Measurements from ENCODE around the gene MT1B. TPM values are rescaled to one million over a fixed set of nuclear protein-coding genes. Genes with fewer than 3 reads are reported as not detected.

Gene MT1B
- polyA plus RNA-seq, 1 donor from 2014 or later = not detected

DNA sequence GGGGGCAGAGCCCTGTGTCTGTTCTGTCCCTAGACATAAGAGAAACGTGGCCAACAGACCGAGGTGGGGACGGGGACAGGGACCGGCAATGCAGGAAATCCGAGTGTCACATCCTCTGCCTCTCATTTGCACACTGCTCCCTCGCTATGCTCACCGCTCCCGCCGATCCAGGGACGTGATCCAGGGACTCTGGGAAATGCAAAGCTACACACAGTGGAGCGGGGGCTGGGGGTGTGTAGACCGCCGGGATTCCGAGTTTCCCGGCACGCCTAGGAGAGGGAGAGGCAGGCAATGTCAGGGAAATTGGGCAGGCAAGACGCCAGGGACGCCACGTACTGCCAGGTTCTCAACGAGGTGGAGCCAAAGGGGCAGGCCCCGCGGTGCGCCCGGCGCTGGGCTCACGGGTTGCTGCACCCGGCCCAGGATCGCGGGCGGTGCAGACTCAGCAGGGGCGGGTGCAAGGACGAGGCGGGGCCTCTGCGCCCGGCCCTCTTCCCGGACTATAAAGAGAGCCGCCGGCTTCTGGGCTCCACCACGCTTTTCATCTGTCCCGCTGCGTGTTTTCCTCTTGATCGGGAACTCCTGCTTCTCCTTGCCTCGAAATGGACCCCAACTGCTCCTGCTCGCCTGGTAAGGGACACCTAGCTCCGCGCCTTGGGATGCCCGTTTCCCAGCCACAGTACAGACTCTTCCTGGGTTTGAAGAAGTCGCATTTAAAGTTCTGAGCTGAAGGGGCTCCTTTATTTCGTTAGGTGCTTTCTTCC, 30.4 kb downstream of the MT1B start, which contains the start of gene MT1X:
MT1X (plus strand) TSS at position 532 of the 764 bp plus-strand sequence; CDS start at position 603, 71 bp downstream.
- H4K20me1 ChIP-seq (ENCODE audit: insufficient read depth) = no peaks in the 10 kb centered on the region
- TF ChIP-seq EP300 (conservative IDR thresholded peaks at IDR 0.05; ENCODE audit: poor library complexity, severe bottlenecking) (no peak), SMC3 (conservative IDR thresholded peaks at IDR 0.05; ENCODE audit: poor library complexity) (peak; percentile 12)
- H3K79me2 ChIP-seq (replicated peaks; ENCODE audit: insufficient read depth, low read length) = no peaks in the 10 kb centered on the region
- H3K27me3 ChIP-seq (ENCODE audit: insufficient read depth, low read depth, low read length) = peaks cover 37% of the 10 kb centered on the region
- H3K36me3 ChIP-seq (ENCODE audit: insufficient read depth, low read length) = no peaks in the 10 kb centered on the region
- no peaks in the 10 kb centered on the region for H3F3A ChIP-seq (ENCODE audit: insufficient read depth, low read length, poor library complexity, severe bottlenecking)
- no peaks in the 10 kb centered on the region for H3K9me2 ChIP-seq (ENCODE audit: insufficient read depth, low read length)
- H3K9me3 ChIP-seq (ENCODE audit: low read length) = no peaks in the 10 kb centered on the region
- H3K4me3 ChIP-seq (ENCODE audit: low read length) = peak within 1 kb of the TSS; percentile 64
- no peak within 1 kb of the TSS for H3K27ac ChIP-seq (ENCODE audit: low read length)
- peak within 1 kb of the TSS; percentile 32 for H3K9ac ChIP-seq (ENCODE audit: low read length)
- no peak within 1 kb of the TSS for H2AFZ ChIP-seq (ENCODE audit: low read depth, low read length)
- H3K4me2 ChIP-seq (ENCODE audit: low read length) = no peak within 1 kb of the TSS

DNA sequence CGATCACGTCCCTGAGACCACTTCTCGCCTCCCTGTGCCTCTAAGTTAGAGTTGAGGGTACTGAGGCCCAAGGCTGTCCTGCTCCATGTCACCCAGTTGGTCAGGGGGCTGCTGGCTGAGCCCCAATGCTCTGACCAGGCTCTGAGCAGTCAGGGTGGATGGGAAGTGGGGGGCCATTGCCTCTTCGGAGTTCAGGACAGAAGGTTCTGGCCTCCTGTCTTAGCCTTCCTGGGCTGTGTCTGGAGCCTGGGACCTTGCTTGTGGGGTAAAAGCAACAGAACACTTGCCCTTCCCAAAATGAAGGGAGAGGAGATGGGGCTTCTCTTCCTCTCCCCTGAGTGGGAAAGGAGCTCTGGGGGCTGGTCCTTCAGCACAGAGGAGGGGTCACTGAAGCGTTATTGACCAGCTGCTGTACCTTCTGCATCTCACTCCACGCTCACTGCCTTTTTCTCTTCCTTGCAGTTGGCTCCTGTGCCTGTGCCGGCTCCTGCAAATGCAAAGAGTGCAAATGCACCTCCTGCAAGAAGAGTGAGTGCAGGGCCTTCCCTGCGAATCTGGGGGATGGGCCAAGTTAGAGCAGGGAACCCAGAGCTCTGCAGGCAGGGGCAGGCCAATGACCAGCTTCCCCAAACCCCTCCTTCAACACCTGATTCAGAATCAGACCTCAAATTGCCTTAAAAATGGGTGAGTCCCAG, 31.2 kb downstream of the MT1B start:
- peak overlapping the region; percentile 64 for H3K4me3 ChIP-seq (ENCODE audit: low read length)
- no peaks in the 10 kb centered on the region for H3K36me3 ChIP-seq (ENCODE audit: insufficient read depth, low read length)
- H3K27ac ChIP-seq (ENCODE audit: low read length) = no peak overlapping the region
- no peak overlapping the region for H2AFZ ChIP-seq (ENCODE audit: low read depth, low read length)
- no peak overlapping the region for H3K9ac ChIP-seq (ENCODE audit: low read length)
- no peaks in the 10 kb centered on the region for H3F3A ChIP-seq (ENCODE audit: insufficient read depth, low read length, poor library complexity, severe bottlenecking)
- no peaks in the 10 kb centered on the region for H4K20me1 ChIP-seq (ENCODE audit: insufficient read depth)
- no peak for TF ChIP-seq MXI1 (conservative IDR thresholded peaks at IDR 0.05; ENCODE audit: poor library complexity, severe bottlenecking)
- TF ChIP-seq EP300 (conservative IDR thresholded peaks at IDR 0.05; ENCODE audit: poor library complexity, severe bottlenecking) = no peak
- TF ChIP-seq, protein P1, sequence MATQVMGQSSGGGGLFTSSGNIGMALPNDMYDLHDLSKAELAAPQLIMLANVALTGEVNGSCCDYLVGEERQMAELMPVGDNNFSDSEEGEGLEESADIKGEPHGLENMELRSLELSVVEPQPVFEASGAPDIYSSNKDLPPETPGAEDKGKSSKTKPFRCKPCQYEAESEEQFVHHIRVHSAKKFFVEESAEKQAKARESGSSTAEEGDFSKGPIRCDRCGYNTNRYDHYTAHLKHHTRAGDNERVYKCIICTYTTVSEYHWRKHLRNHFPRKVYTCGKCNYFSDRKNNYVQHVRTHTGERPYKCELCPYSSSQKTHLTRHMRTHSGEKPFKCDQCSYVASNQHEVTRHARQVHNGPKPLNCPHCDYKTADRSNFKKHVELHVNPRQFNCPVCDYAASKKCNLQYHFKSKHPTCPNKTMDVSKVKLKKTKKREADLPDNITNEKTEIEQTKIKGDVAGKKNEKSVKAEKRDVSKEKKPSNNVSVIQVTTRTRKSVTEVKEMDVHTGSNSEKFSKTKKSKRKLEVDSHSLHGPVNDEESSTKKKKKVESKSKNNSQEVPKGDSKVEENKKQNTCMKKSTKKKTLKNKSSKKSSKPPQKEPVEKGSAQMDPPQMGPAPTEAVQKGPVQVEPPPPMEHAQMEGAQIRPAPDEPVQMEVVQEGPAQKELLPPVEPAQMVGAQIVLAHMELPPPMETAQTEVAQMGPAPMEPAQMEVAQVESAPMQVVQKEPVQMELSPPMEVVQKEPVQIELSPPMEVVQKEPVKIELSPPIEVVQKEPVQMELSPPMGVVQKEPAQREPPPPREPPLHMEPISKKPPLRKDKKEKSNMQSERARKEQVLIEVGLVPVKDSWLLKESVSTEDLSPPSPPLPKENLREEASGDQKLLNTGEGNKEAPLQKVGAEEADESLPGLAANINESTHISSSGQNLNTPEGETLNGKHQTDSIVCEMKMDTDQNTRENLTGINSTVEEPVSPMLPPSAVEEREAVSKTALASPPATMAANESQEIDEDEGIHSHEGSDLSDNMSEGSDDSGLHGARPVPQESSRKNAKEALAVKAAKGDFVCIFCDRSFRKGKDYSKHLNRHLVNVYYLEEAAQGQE (IDR thresholded peaks at IDR 0.05; ENCODE audit: borderline replicate concordance) = no peak
- TF ChIP-seq, protein P2, sequence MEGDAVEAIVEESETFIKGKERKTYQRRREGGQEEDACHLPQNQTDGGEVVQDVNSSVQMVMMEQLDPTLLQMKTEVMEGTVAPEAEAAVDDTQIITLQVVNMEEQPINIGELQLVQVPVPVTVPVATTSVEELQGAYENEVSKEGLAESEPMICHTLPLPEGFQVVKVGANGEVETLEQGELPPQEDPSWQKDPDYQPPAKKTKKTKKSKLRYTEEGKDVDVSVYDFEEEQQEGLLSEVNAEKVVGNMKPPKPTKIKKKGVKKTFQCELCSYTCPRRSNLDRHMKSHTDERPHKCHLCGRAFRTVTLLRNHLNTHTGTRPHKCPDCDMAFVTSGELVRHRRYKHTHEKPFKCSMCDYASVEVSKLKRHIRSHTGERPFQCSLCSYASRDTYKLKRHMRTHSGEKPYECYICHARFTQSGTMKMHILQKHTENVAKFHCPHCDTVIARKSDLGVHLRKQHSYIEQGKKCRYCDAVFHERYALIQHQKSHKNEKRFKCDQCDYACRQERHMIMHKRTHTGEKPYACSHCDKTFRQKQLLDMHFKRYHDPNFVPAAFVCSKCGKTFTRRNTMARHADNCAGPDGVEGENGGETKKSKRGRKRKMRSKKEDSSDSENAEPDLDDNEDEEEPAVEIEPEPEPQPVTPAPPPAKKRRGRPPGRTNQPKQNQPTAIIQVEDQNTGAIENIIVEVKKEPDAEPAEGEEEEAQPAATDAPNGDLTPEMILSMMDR (IDR thresholded peaks at IDR 0.05; ENCODE audit: poor library complexity, severe bottlenecking) = no peak
- TF ChIP-seq EZH2 (IDR thresholded peaks at IDR 0.05; ENCODE audit: borderline replicate concordance, insufficient read depth, low read length, poor library complexity, severe bottlenecking) = no peak
- TF ChIP-seq SMC3 (conservative IDR thresholded peaks at IDR 0.05; ENCODE audit: poor library complexity) = no peak
- TF ChIP-seq POLR2AphosphoS5 (IDR thresholded peaks at IDR 0.05) = no peak
- TF ChIP-seq TAF1 (IDR thresholded peaks at IDR 0.05; ENCODE audit: low read depth) = no peak
- TF ChIP-seq RAD21 (conservative IDR thresholded peaks at IDR 0.05) = no peak
- H3K79me2 ChIP-seq (replicated peaks; ENCODE audit: insufficient read depth, low read length) = no peaks in the 10 kb centered on the region
- peaks cover 30% of the 10 kb centered on the region for H3K27me3 ChIP-seq (ENCODE audit: insufficient read depth, low read depth, low read length)
- no peaks in the 10 kb centered on the region for H3K9me2 ChIP-seq (ENCODE audit: insufficient read depth, low read length)
- no peak overlapping the region for H3K4me2 ChIP-seq (ENCODE audit: low read length)
- H3K9me3 ChIP-seq (ENCODE audit: low read length) = no peaks in the 10 kb centered on the region
